AG10803 (cell line): ENCODE results near the gene RNPEPL1.

Experiments used
- DNase-seq: peaks from one replicate; pipeline ENCODE4 v3.0.0; 2010; ENCODE audit warnings: low read depth
- H3K4me3 ChIP-seq: 2 replicates; pipeline ENCODE4 v1.5.1; 2011; ENCODE audit warnings: mild to moderate bottlenecking, low read length, control low read depth
- TF ChIP-seq, protein P1 (sequence below): conservative IDR thresholded peaks from 2 replicates; pipeline ENCODE4 v1.5.1; 2011; ENCODE audit warnings: mild to moderate bottlenecking, low read length, control low read depth, inconsistent platforms

The RNPEPL1 gene

DNA sequence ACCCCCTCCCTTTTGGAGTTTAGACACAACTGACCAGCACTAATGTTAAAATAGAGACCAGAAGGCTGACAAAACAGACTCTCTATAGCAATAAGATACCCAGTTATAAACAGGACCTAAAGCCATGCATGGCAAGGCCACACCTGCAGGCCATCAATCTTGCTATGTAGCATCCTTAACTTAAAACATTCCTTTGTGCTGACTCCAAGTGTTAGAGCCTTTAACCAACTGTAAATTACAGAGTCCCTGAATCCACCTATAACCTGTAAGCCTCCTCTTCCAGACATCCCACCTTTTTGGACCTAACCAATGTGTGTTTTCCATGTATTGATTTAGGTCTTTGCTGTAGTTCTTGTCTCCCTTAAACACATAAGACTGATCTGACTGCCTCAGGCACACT, 28.4 kb upstream of the RNPEPL1 start:
- H3K4me3 ChIP-seq: no peak overlapping the region
- no peak for DNase-seq
- TF ChIP-seq, protein P1, sequence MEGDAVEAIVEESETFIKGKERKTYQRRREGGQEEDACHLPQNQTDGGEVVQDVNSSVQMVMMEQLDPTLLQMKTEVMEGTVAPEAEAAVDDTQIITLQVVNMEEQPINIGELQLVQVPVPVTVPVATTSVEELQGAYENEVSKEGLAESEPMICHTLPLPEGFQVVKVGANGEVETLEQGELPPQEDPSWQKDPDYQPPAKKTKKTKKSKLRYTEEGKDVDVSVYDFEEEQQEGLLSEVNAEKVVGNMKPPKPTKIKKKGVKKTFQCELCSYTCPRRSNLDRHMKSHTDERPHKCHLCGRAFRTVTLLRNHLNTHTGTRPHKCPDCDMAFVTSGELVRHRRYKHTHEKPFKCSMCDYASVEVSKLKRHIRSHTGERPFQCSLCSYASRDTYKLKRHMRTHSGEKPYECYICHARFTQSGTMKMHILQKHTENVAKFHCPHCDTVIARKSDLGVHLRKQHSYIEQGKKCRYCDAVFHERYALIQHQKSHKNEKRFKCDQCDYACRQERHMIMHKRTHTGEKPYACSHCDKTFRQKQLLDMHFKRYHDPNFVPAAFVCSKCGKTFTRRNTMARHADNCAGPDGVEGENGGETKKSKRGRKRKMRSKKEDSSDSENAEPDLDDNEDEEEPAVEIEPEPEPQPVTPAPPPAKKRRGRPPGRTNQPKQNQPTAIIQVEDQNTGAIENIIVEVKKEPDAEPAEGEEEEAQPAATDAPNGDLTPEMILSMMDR: no peak

DNA sequence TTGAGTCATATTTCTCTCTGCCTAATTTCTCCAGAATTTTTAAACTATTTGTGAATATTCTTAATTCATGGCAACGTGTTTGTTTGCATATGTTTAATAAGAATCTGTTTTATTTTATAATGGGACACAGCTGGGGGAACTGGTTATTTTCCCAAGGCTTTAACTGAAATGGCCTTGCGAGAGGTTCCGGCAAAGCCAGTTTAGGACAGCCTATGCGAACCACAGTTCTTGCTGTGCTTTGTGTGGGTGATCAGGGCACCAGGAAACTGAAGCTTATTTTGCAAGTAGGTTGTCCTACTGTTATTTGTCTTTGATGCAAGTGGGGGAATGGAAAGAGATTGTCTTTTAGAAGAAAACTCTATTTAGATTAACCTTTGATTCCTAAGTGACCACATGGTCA, 17.0 kb upstream of the RNPEPL1 start:
- DNase-seq: no peak
- TF ChIP-seq, protein P1: no peak
- H3K4me3 ChIP-seq: no peak overlapping the region

- TF ChIP-seq, protein P1: no peak
- no peak for DNase-seq
- H3K4me3 ChIP-seq: no peak overlapping the region
Measured at GRCh38 chr2:240551811-240552210, 16.5 kb upstream of the RNPEPL1 start.

DNA sequence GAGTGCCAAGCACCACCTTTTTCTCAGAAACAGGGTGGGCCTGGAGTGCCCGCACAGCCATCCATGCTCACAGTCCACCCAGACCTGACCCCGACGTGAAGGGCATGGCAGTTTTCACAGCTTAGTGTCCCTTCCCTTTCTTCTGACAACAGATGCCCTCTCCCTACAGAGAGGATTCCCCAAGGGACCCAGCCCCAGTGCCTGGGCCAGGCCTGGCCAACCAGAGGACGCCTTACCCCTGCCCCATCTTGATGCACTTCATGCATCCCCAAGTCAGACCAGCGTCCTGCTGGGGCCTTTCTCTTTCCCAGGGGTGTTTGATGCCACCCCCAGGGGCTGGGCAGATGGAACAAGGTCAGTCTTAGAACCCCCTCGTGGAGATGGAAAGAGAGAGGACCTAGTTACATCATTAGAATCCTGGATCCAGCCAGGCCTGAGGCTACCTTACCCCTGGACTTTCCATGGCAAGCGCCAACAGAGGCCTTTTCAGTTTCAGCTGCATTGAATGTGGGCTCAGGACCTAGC, 14.3 kb upstream of the RNPEPL1 start:
- TF ChIP-seq, protein P1: no peak
- no peak overlapping the region for H3K4me3 ChIP-seq
- no peak for DNase-seq

- DNase-seq: no peak
- TF ChIP-seq, protein P1: no peak
- no peak overlapping the region for H3K4me3 ChIP-seq
Measured at GRCh38 chr2:240554767-240555493, 13.4 kb upstream of the RNPEPL1 start.

DNA sequence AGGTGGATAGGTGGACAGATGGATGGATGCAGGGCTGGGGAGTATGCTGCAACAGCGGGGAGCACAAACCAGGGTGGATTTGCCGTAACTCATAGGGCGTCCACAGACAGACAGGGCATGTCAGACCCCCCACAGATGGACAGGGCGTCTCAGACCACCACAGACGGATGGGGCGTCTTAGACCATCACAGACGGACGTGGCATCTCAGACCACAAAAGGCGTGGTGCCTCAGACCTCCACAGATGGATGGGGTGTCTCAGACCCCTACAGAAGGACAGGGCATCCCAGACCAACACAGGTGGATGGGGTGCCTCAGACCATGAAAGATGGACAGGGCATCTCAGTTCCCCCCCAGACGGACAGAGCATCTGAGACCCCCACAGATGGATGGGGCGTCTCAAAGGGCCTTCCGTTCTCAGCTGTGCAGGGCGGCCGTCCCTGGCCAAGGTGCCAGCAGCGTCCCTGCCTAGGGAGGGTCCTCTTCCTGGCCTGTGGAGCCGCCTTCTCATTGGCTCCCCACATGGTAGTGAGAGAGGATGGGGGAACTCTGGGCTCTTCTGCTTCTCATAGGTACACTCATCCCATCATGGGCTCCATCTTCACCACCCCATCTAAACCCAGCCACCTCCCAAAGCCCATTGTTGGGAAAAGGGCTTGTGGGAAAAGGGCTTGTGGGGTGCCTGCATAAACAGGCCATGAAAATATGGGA, 12.6 kb upstream of the RNPEPL1 start:
- TF ChIP-seq, protein P1: no peak
- no peak overlapping the region for H3K4me3 ChIP-seq
- DNase-seq: no peak
